NCI-H1694 (cell line): ENCODE data around the gene MYL9.

Experiments
- DNase-seq: peaks from one replicate; lab custom pipeline; 2025; lab: John Stamatoyannopoulos, UW

Gene MYL9

GRCh38 chr20:36584018-36584481, 42.7 kb downstream of the MYL9 start:
- DNase-seq = no peak

- no peak for DNase-seq
Measured at GRCh38 chr20:36585410-36586125, 44.2 kb downstream of the MYL9 start.

- no peak for DNase-seq
Measured at GRCh38 chr20:36587388-36588070, 46.2 kb downstream of the MYL9 start.

DNA sequence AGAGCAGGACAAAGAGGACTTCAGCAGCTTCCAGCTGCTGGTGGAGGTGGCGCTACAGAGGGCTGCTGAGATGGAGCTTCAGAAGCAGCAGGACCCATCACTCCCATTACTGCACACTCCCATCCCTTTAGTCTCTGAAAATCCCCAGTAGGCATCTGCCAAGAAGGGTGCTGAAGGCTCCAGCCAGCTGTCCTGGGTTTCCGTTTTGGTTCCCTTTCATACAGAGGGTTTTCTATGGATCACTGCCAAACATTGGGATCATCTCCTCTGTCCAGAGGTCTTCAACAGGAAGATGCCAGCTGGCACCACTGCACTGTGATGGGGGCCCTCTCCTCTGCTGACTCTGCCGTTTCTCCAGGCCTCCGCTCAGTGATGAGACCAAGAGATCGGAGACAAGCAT, 50.0 kb downstream of the MYL9 start:
- DNase-seq = no peak

DNA sequence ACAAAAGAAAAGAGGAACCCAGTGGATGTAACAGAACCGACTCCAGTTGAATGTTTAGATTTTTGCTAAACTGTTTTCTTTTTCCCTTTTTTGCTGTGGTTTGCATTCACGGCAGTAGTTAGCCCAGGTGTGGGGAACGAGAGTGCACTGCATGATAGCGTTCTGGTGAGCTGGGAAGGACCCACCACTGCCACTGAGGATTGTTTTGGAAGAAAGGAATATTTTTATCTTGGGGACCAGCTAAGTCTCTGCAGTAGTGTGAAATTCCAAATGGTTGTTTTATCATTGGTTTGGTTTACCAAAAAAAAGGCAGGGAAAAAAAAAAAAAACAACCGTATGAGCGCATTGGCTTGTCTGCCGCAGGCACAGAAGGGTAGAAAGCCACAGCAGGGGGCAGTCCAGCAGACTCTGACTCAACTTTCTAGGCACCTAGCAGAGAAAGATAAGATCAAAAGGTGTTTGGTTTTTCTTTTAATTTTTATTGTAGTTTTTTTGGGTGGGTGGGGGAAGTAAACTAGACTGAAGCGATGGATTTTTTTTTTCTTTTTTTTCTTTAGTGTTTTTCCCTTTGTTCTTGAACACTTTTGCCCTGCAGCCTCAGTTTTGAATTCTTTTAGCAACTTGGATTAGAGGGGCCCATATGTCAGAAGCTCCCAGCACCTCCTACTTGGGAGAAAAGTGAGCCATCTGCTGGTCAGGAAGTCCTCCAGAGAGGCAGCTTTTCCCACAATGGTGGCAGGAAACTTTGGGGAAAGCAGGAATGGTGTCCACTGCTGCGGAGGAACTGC, 50.7 kb downstream of the MYL9 start:
- DNase-seq = no peak

- DNase-seq = no peak
Measured at GRCh38 chr20:36593347-36593929, 52.1 kb downstream of the MYL9 start.

DNA sequence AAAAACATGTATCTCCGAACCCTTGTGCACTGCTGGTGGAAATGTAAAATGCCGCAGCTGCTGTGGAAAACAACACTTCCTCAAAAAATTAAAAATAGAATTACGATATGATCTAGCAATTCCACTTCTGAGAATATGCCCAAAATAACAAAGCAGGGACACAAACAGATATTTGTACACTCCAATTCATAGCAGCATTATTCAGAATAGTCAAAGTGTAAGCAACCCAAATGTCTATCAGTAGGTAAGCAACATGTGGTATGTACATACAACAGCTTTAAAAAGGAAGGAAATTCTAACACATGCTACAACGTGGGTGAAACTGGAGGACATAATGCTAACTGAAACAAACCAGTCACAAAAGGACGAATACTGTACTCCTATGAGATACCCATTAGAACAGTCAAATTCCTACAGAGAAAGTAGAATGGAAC, 58.6 kb downstream of the MYL9 start:
- no peak for DNase-seq
